ENCODE measurements around the gene TASP1. TPM values are rescaled to one million over a fixed set of nuclear protein-coding genes. Genes with fewer than 3 reads are reported as not detected.

TASP1 gene
- total RNA-seq, 2 experiments from 2014 or later = 10.7 to 11.3 TPM

- no peaks in the 10 kb centered on the region for H3K9me3 Mint-ChIP-seq
- Histone ChIP-seq H3K27me3 (ENCODE audit: control insufficient read depth in 1 of 2, insufficient read depth in 2 of 2, low read length in 2 of 2) (peaks cover 0 to 4% of the 10 kb centered on the region in 2 experiments), H3K4me1 (ENCODE audit: insufficient read depth, low read length) (no peaks in the 10 kb centered on the region), H3K4me3 (ENCODE audit: low read length) (no peak overlapping the region), H3K9me3 (ENCODE audit: control insufficient read depth in 1 of 2, insufficient read depth in 1 of 2, low read length in 2 of 2) (no peaks in the 10 kb centered on the region), H3K36me3 (ENCODE audit: insufficient read depth, low read length) (no peaks in the 10 kb centered on the region), H3K27ac (ENCODE audit: low read depth in 1 of 2, low read length in 2 of 2) (no peak overlapping the region)
- peak in 1 of 14 experiments; percentile 2 for DNase-seq
- H3K27ac Mint-ChIP-seq = no peak overlapping the region
- ChIA-PET CTCF (no interaction called here), POLR2A (no interaction called here)
- no peak for TF ChIP-seq CTCF (IDR thresholded peaks at IDR 0.05)
- no peaks in the 10 kb centered on the region for H3K36me3 Mint-ChIP-seq (ENCODE audit: low read depth)
- peaks cover 31% of the 10 kb centered on the region for H3K27me3 Mint-ChIP-seq
- intact Hi-C loops (cut with DNase I, micrococcal nuclease) = no loop called here
- H3K4me3 Mint-ChIP-seq = no peak overlapping the region
- H3K4me1 Mint-ChIP-seq (ENCODE audit: low read depth) = no peaks in the 10 kb centered on the region
- no peak for ATAC-seq (ENCODE audit: poor library complexity)
These were observed 31.4 kb upstream of the TASP1 start for GRCh38 chr20:13670160-13670559.

DNA sequence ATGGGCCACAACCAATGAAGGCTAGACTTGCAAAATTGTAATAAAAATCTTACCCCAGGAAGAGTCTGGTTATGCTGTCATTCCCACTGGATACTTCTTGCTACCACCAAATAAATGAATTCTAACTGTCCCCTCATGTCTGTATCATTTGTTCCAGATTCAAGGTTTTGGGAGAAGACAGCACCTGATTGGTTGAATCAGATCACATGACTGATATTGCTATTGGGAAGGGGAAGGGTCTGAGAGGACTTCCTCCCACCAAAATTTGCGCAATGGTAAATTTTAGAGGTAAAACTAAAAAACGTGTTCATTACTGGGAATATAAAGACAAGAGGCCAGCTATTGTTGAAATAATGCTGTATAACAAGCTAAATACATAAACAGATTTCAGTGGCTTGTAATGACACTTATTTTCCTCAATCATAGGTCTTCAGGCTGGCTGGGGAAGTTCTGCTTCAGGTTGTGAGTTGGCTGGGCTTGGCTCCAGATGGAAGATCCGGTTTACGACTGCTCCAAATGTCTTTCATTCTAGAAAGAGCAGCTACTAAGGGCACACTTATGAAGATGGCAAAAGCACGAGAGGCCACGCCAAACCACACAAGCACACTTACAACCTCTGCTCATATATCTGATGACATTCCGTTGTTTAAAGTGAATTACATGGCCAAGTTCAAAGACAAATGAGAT is 27.1 kb upstream of the TASP1 start:
- Histone ChIP-seq H3K36me3 (ENCODE audit: insufficient read depth, low read length) (no peaks in the 10 kb centered on the region), H3K4me1 (ENCODE audit: insufficient read depth, low read length) (no peaks in the 10 kb centered on the region), H3K4me3 (ENCODE audit: low read length) (no peak overlapping the region), H3K27me3 (ENCODE audit: control insufficient read depth in 1 of 2, insufficient read depth in 2 of 2, low read length in 2 of 2) (peaks cover 0 to 4% of the 10 kb centered on the region in 2 experiments), H3K27ac (ENCODE audit: low read depth in 1 of 2, low read length in 2 of 2) (no peak overlapping the region), H3K9me3 (ENCODE audit: control insufficient read depth in 1 of 2, insufficient read depth in 1 of 2, low read length in 2 of 2) (no peaks in the 10 kb centered on the region)
- CTCF ChIA-PET = no interaction called here
- H3K4me1 Mint-ChIP-seq (ENCODE audit: low read depth) = no peaks in the 10 kb centered on the region
- H3K27me3 Mint-ChIP-seq = peaks cover 22% of the 10 kb centered on the region
- no peak overlapping the region for H3K4me3 Mint-ChIP-seq
- DNase-seq (no peak), ATAC-seq (ENCODE audit: poor library complexity) (no peak)
- intact Hi-C loops (cut with DNase I, micrococcal nuclease) = no loop called here
- H3K36me3 Mint-ChIP-seq (ENCODE audit: low read depth) = no peaks in the 10 kb centered on the region
- H3K9me3 Mint-ChIP-seq = no peaks in the 10 kb centered on the region
- POLR2A ChIA-PET = no interaction called here
- H3K27ac Mint-ChIP-seq = no peak overlapping the region
- no peak for TF ChIP-seq CTCF (IDR thresholded peaks at IDR 0.05)

DNA sequence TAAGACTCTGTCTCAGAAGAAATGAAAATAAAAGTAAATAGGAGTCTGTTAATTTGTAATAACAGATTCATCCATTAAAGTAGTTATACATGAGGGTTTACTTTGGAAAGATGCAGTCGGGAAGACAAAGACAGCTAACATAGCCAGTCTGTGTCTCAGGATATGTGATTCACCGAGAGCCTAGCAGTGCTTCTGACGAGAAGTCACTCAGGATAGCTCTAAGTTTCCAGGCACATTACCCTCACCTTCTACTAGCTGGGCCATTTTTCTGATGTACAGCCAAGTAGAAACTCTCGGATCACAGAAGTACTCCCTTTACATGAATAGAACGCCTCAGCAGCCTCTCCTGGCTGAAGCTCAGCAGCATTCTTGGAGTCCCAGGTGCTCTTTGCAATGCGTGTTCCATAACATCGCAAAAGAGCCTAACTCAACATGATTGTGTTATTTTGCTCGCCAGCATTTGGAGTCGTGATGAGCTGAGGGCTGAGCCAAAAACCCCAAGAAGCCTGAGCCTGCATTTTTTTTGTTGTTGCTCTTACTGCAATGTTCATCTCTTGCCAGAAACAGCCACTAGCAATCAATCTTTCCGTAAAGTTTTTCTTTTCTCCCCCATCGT is 22.4 kb upstream of the TASP1 start:
- POLR2A ChIA-PET = no interaction called here
- intact Hi-C loops (cut with DNase I, micrococcal nuclease) = no loop called here

More for the DNA sequence above, 22.4 kb upstream of the TASP1 start:
- Mint-ChIP-seq H3K27ac (no peak overlapping the region), H3K4me3 (no peak overlapping the region), H3K9me3 (no peaks in the 10 kb centered on the region), H3K36me3 (ENCODE audit: low read depth) (no peaks in the 10 kb centered on the region), H3K27me3 (peaks cover 29% of the 10 kb centered on the region), H3K4me1 (ENCODE audit: low read depth) (no peaks in the 10 kb centered on the region)
- Histone ChIP-seq H3K27ac (ENCODE audit: low read depth in 1 of 2, low read length in 2 of 2) (no peak overlapping the region), H3K36me3 (ENCODE audit: insufficient read depth, low read length) (no peaks in the 10 kb centered on the region), H3K27me3 (ENCODE audit: control insufficient read depth in 1 of 2, insufficient read depth in 2 of 2, low read length in 2 of 2) (peaks cover 0 to 4% of the 10 kb centered on the region in 2 experiments), H3K4me1 (ENCODE audit: insufficient read depth, low read length) (no peaks in the 10 kb centered on the region), H3K9me3 (ENCODE audit: control insufficient read depth in 1 of 2, insufficient read depth in 1 of 2, low read length in 2 of 2) (no peaks in the 10 kb centered on the region), H3K4me3 (ENCODE audit: low read length) (no peak overlapping the region)
- TF ChIP-seq CTCF (IDR thresholded peaks at IDR 0.05) = no peak
- DNase-seq (no peak), ATAC-seq (ENCODE audit: poor library complexity) (no peak)
- CTCF ChIA-PET = no interaction called here
